ENCODE measurements around the gene RANBP2.

Gene RANBP2

DNA sequence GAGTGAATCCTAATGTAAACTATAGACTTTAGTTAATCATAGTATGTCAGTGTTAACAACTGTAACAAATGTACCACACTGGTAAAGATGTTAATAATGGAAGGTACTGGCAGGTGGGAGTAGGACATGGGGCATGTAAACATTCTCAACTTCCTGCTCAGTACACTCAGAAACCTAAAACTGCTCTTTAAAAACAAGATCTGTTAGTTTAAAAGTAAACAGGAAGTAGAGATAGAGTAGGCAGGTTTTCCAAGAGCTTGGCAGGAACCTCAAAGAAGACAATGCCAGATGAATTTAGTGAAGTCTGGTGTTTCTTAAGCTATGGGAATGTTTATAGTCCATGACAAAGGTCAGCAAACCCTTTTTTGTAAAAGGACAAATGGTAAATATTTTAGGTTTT, 113.9 kb downstream of the RANBP2 start:
- no peak for TF ChIP-seq CTCF (IDR thresholded peaks at IDR 0.05; ENCODE audit: low read depth, low read length, missing control alignments)
- no peak for DNase-seq (ENCODE audit: low read depth)
- H3K4me3 ChIP-seq (ENCODE audit: low read depth, low read length), result no peak overlapping the region

GRCh38 chr2:108834620-108835019, 115.3 kb downstream of the RANBP2 start:
- TF ChIP-seq CTCF (IDR thresholded peaks at IDR 0.05; ENCODE audit: low read depth, low read length, missing control alignments), result no peak
- DNase-seq (ENCODE audit: low read depth), result no peak
- no peak overlapping the region for H3K4me3 ChIP-seq (ENCODE audit: low read depth, low read length)

- DNase-seq (ENCODE audit: low read depth), result no peak
- no peak for TF ChIP-seq CTCF (IDR thresholded peaks at IDR 0.05; ENCODE audit: low read depth, low read length, missing control alignments)
- no peak overlapping the region for H3K4me3 ChIP-seq (ENCODE audit: low read depth, low read length)
Observed at GRCh38 chr2:108835040-108835439, 115.8 kb downstream of the RANBP2 start.

Data from GM12864 (cell line).